Measurements from ENCODE around the gene PARD6B.
"Not testable (repeated sequence)": the region's sequence is repeated elsewhere in the genome, so short reads cannot be mapped to it uniquely, and the experiment has no call there.

The PARD6B gene

DNA sequence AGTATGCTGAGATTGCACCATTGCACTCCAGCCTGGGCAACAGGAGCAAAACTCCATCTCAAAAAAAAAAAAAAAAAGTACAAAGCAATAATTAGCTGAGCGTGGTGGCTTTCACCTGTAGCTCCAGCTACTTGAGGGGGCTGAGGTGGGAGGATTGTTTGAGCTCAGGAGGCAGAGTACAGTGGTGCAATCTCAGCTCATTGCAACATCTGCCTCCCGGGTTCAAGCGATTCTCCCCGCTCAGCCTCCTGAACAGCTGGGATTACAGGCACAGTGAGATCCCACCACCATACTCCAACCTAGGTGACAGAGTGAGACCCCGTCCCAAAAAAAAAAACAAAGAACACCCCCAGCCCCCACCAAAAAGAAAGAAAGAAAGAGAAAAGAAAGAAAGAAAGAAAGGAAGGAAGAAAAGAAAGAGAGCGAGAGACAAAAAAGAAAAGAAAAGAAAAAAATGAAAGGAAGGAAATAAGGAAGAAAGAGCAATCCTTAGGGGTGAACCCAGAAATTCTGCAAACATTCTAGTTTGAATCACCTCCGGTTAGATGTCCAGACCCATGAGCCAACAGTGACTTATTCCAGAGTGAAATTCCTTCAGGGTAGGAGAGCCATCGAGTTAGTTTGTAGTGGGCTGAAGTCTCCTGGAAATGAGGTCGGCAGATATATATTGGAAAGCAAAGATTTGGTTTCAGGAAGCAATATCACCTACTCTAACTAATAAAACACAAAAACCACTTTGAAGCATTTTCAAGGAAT lies 36.8 kb upstream of the PARD6B start:
- TF ChIP-seq, protein P1, sequence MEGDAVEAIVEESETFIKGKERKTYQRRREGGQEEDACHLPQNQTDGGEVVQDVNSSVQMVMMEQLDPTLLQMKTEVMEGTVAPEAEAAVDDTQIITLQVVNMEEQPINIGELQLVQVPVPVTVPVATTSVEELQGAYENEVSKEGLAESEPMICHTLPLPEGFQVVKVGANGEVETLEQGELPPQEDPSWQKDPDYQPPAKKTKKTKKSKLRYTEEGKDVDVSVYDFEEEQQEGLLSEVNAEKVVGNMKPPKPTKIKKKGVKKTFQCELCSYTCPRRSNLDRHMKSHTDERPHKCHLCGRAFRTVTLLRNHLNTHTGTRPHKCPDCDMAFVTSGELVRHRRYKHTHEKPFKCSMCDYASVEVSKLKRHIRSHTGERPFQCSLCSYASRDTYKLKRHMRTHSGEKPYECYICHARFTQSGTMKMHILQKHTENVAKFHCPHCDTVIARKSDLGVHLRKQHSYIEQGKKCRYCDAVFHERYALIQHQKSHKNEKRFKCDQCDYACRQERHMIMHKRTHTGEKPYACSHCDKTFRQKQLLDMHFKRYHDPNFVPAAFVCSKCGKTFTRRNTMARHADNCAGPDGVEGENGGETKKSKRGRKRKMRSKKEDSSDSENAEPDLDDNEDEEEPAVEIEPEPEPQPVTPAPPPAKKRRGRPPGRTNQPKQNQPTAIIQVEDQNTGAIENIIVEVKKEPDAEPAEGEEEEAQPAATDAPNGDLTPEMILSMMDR (IDR thresholded peaks at IDR 0.05; ENCODE audit: insufficient read depth, low read depth, low read length, missing control alignments), result no peak
- peak; percentile 25 for DNase-seq (ENCODE audit: low read depth)
- H3K4me3 ChIP-seq (ENCODE audit: low read length), result no peak overlapping the region

DNA sequence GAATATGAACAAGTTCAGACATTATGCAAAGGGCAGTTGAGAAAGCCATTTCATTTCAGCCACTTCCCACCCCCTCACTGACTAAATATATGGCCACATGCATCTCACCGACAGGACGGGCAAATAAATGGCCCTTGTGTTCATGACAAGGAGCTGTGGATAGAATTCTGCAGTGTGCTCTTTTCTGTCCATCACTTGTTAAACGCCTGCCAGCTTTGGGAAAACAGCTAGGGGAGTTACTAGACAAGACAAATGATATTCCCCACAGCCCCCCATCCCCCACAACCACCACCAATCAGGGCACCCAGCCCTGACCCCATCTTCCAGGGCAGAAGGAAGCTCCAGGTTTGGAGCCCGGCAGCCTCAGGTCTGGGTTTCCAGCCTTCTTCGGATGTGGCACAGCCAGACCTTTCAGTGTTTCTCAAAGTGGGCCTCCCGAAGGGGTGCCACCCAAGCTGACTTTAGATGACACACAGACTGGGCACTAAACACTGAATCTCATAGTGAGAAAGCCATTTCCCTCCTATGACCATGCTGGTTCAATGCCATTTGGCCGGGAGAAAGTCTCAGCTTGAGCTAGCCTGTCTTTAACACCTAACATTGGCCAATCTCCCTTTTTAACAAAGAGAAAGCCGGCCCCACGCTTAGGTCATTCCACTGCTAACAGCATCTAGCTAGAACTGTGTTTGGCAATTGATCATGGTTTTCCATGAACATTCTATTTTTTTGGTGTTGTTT lies 36.1 kb upstream of the PARD6B start:
- no peak for DNase-seq (ENCODE audit: low read depth)
- TF ChIP-seq, protein P1 (IDR thresholded peaks at IDR 0.05; ENCODE audit: insufficient read depth, low read depth, low read length, missing control alignments), result no peak
- H3K4me3 ChIP-seq (ENCODE audit: low read length), result no peak overlapping the region

DNA sequence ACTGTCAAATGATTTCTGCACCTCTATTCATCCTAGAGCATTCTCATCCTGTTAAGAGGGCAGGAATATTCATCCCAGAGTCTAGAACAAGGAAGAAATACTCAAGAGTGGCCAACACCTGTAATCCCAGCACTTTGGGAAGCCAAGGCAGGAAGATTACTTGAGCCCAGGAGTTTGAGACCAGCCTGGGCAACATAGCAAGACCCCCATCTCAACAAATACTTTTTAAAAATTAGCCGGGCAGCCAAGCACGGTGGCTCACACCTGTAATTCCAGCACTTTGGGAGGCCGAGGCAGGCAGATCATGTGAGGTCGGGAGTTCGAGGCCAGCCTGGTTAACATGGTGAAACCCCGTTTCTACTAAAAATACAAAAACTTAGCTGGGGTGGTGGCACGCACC lies 33.1 kb upstream of the PARD6B start:
- not testable (repeated sequence) for H3K4me3 ChIP-seq (ENCODE audit: low read length); DNase-seq (ENCODE audit: low read depth)

DNA sequence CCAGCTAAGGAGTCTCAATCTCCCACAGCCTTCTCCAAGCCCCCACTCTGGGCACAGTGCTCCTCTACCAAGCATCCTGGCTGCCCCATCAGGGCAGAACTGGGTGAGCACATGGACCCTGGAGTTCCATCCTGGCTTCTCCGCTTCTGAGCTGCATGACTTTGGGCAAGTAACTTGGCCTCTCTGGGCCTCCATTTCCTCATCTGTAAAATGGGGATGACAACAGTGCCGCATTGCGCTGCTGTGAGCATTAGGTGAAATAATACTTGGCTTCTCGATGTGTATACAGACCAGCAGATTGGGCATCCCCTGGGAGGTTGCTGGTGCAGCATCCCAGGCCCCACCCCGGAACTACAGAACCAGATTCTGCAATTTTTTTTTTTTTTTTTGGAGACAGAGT lies 31.7 kb upstream of the PARD6B start:
- DNase-seq (ENCODE audit: low read depth), result no peak
- no peak overlapping the region for H3K4me3 ChIP-seq (ENCODE audit: low read length)
- TF ChIP-seq, protein P1 (IDR thresholded peaks at IDR 0.05; ENCODE audit: insufficient read depth, low read depth, low read length, missing control alignments), result no peak

DNA sequence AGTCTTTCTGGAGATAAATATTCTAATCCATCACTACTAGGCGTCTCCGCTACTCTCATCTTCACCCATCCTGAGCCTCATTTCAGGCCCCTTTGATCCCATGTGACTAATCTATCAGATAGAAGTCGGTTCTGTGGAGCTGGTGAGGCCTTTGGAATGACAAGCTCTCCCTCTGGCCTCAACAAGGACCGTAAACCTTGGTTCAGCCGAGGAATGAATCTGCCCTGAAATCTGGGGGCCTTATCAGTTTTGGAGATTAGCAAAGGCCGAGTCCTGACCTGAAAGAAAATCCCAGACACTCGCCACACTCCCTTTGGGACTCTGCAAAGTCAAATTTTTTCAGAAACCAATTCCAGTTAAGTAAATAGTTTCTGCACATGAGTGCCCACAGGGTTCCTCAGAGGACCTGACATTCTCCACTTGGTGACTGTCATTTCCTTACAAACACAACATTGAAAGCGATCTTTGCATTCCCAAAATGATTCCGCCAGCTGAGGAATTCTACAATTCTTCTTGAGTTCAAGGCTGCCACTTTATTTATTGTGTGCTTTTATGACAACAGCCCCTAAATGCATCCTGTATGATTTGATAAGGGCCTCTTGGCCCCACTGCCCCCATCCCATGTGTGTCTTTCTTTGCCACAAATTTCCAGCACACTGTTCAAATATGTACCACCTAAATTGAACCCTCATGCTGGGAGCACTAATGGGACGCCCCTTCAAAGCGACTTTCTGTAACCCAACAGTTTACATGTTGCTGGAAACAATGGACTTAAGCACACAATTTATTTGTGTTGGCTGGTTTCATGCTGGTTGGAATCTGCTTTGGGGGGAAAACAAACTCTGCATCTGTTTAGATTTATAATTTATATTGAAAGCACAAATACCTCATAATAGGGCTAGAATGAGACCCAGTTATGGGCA lies 30.1 kb upstream of the PARD6B start:
- TF ChIP-seq, protein P1 (IDR thresholded peaks at IDR 0.05; ENCODE audit: insufficient read depth, low read depth, low read length, missing control alignments), result no peak
- H3K4me3 ChIP-seq (ENCODE audit: low read length), result no peak overlapping the region
- DNase-seq (ENCODE audit: low read depth), result no peak

DNA sequence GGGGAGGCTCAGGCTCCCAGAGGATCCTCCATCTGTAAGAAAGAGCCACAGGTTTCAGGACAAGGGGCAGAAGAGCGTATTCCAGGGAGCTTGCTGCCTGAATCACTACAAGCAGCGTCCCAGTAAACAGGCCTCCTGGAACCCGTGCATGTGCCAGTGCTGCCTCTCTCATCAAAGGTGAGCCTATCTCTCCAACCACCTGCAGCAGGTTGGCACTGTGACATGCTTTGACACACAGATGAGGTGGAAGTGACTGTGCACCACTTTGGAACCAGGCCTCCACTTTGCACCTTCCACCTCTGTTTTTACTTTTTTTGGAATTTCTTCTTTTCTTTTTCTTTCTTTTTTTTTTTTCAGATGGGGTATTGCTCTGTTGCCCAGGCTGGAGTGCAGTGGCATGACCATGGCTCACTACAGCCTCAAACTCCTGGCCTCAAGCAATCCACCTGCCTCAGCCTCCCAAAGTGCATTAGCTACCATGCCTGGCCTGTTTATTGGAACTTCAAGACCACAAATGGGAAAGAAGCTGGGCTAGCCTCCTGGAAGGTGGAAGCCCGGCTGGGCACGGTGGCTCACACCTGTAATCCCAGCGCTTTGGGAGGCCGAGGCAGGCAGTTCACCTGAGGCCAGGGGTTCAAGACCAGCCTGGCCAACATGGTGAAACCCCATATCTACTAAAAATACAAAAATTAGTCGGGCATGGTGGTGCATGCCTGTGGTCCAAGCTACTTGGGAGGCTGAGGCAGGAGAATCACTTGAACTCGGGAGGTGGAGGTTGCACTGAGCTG lies 27.5 kb upstream of the PARD6B start:
- not testable (repeated sequence) for DNase-seq (ENCODE audit: low read depth); H3K4me3 ChIP-seq (ENCODE audit: low read length)

DNA sequence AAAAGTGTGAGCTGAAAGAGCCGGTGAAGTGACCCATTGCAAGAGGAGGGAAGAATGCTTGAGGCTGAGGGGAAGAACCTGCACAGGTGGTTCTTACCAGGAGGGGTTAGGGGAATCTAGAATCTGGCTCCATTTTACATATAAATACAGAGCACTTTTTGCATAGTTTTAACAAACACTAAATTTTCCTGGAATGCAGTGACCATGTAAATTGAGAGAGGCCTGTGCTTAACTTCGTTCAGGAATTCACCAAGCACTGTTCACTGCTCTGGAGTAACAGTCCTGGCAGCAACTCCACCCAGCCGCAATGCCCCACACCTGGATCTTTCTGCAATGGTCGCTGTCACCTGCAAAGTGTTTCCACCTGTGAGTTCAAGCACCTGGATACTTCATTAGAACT lies 26.9 kb upstream of the PARD6B start:
- no peak overlapping the region for H3K4me3 ChIP-seq (ENCODE audit: low read length)
- no peak for DNase-seq (ENCODE audit: low read depth)
- TF ChIP-seq, protein P1 (IDR thresholded peaks at IDR 0.05; ENCODE audit: insufficient read depth, low read depth, low read length, missing control alignments), result no peak

Data from epithelial cell of esophagus (primary cell).